ENCODE results near the gene EFNA5.

DNA sequence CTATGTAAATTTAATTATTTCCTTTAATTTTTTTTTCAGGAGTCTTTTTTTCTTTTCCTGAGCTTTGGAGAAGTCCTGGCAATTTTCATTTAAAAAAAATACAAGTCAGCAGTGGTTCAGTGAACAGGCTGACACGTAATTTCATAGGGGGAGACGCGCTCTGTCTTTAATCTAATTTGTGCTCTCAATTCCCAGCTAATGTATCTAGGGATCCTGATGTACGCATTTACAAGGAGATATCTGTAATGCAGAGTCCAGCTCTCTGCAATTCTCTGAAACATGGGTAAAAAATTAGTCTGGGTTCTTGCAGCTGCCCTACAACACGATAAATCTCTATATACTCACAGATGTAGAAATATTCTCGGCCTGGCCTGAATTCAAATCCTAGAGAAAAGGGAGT lies 243.9 kb downstream of the EFNA5 start:
- TF ChIP-seq, protein P1, sequence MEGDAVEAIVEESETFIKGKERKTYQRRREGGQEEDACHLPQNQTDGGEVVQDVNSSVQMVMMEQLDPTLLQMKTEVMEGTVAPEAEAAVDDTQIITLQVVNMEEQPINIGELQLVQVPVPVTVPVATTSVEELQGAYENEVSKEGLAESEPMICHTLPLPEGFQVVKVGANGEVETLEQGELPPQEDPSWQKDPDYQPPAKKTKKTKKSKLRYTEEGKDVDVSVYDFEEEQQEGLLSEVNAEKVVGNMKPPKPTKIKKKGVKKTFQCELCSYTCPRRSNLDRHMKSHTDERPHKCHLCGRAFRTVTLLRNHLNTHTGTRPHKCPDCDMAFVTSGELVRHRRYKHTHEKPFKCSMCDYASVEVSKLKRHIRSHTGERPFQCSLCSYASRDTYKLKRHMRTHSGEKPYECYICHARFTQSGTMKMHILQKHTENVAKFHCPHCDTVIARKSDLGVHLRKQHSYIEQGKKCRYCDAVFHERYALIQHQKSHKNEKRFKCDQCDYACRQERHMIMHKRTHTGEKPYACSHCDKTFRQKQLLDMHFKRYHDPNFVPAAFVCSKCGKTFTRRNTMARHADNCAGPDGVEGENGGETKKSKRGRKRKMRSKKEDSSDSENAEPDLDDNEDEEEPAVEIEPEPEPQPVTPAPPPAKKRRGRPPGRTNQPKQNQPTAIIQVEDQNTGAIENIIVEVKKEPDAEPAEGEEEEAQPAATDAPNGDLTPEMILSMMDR (IDR thresholded peaks at IDR 0.05) = no peak
- TF ChIP-seq ZFX (IDR thresholded peaks at IDR 0.05; ENCODE audit: borderline replicate concordance) = no peak

Measured in 22Rv1 (cell line).